CD4-positive, alpha-beta T cell (primary cell): ENCODE measurements around the gene PODXL. TPM values are rescaled to one million over a fixed set of nuclear protein-coding genes. Genes with fewer than 3 reads are reported as not detected.

Experiments
- ATAC-seq: fragments of 200-7000 bp; cut with Tn5 transposase; one replicate; pipeline ENCODE4 v1.10.0; 2022; ENCODE audit warnings: mild to moderate bottlenecking; ENCODE audit not compliant: poor library complexity
- CTCF ChIA-PET: fragments of 350-600 bp; sonication (Branson Sonifier 250); formaldehyde crosslinking; loops from one replicate; lab custom pipeline; 2021; ENCODE audit warnings: antibody characterized with exemption, inconsistent platforms; lab: Charles Lee
- POLR2A ChIA-PET: fragments of 350-600 bp; sonication (Branson Sonifier 250); formaldehyde crosslinking; loops from one replicate; lab custom pipeline; 2021; ENCODE audit warnings: antibody characterized with exemption, inconsistent platforms; lab: Charles Lee
- DNase-seq, 14 experiments: peaks; one replicate each; pipeline ENCODE4 v3.0.0-alpha.2; 2013 to 2020; ENCODE audit warnings: mixed read lengths in 2 of 14
- H3K27ac ChIP-seq, 2 donors: one replicate each; pipeline versions ENCODE4 v1.5.1 to v1.7.0; 2013; ENCODE audit warnings: low read length in 2 of 2, low read depth in 1 of 2, mild to moderate bottlenecking in 1 of 2
- H3K27me3 ChIP-seq, 2 experiments: 1 replicate in 1 of 2; 2 replicates in 1 of 2; pipeline versions ENCODE4 v1.6.1 to v1.7.0; 2013; ENCODE audit warnings: low read length in 2 of 2, control low read depth in 1 of 2, mild to moderate bottlenecking in 1 of 2, moderate library complexity in 1 of 2; ENCODE audit not compliant: insufficient read depth in 2 of 2, control insufficient read depth in 1 of 2
- H3K36me3 ChIP-seq: one replicate; pipeline ENCODE4 v1.6.1; 2013; ENCODE audit warnings: low read length, control low read depth; ENCODE audit not compliant: insufficient read depth
- H3K4me1 ChIP-seq: one replicate; pipeline ENCODE4 v1.6.1; 2013; ENCODE audit warnings: low read length, control low read depth; ENCODE audit not compliant: insufficient read depth
- H3K4me3 ChIP-seq: one replicate; pipeline ENCODE4 v1.5.1; 2013; ENCODE audit warnings: mild to moderate bottlenecking, low read length, moderate library complexity
- H3K9me3 ChIP-seq, 2 experiments: 1 replicate in 1 of 2; 2 replicates in 1 of 2; pipeline versions ENCODE4 v1.6.1 to v1.7.0; 2013; ENCODE audit warnings: low read length in 2 of 2, mild to moderate bottlenecking in 2 of 2, control low read depth in 1 of 2, moderate library complexity in 1 of 2; ENCODE audit not compliant: control insufficient read depth in 1 of 2, insufficient read depth in 1 of 2
- H3K27ac Mint-ChIP-seq: one replicate; pipeline ENCODE4 v1.8.0; 2020; ENCODE audit warnings: mixed read lengths
- H3K27me3 Mint-ChIP-seq: one replicate; pipeline ENCODE4 v1.8.0; 2021; ENCODE audit warnings: mixed read lengths
- H3K36me3 Mint-ChIP-seq: one replicate; pipeline ENCODE4 v1.8.0; 2021; ENCODE audit warnings: low read depth, mixed read lengths
- H3K4me1 Mint-ChIP-seq: one replicate; pipeline ENCODE4 v1.8.0; 2021; ENCODE audit warnings: low read depth, mixed read lengths
- H3K4me3 Mint-ChIP-seq: one replicate; pipeline ENCODE4 v1.8.0; 2020; ENCODE audit warnings: mild to moderate bottlenecking, mixed read lengths
- H3K9me3 Mint-ChIP-seq: one replicate; pipeline ENCODE4 v1.8.0; 2020; ENCODE audit warnings: mixed read lengths
- intact Hi-C, 2 experiments: fragments of 100-400 bp; cut with DNase I in 1 of 2; cut with micrococcal nuclease in 1 of 2; formaldehyde crosslinking; loops; one replicate each; pipeline versions ENCODE4 v1.15.1 to v1.9.0; 2023 to 2025; cut with DNase I, micrococcal nuclease
- total RNA-seq, 174 experiments: library from RNA in 2 of 174; stranded (reverse) in 2 of 174; gene quantifications; one replicate each; pipeline ENCODE4 v1.2.3 and lab custom pipeline; 2021 to 2026
- TF ChIP-seq, protein P1 (sequence below): fragments of 200-600 bp; IDR thresholded peaks from one replicate; pipeline ENCODE4 v1.8.0; 2022; ENCODE audit warnings: antibody characterized with exemption, mild to moderate bottlenecking

The PODXL gene
- total RNA-seq, 2 experiments from 2014 or later, result 0.16 to 0.47 TPM

DNA sequence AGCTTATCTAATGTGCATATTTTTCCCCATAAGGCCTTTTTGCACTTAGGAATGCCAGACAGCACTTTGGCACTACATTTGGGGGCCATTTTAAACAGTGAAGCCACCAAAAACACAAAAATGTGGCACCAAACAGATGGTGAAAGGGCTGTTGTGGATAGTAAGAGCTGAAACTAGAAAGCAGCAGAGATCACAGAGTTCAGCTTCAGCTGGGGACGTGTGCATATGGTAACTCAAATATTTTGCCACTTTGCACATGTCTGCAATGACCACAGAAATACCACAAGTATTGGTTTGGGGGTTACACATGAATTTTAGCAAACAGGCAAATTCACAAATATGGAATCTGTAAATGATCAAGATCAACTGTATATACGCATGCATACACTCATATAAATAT, 72.8 kb downstream of the PODXL start:
- CTCF ChIA-PET, result no interaction called here
- H3K27me3 ChIP-seq, result no peaks in the 10 kb centered on the region
- DNase-seq (no peak), ATAC-seq (no peak)
- TF ChIP-seq, protein P1, sequence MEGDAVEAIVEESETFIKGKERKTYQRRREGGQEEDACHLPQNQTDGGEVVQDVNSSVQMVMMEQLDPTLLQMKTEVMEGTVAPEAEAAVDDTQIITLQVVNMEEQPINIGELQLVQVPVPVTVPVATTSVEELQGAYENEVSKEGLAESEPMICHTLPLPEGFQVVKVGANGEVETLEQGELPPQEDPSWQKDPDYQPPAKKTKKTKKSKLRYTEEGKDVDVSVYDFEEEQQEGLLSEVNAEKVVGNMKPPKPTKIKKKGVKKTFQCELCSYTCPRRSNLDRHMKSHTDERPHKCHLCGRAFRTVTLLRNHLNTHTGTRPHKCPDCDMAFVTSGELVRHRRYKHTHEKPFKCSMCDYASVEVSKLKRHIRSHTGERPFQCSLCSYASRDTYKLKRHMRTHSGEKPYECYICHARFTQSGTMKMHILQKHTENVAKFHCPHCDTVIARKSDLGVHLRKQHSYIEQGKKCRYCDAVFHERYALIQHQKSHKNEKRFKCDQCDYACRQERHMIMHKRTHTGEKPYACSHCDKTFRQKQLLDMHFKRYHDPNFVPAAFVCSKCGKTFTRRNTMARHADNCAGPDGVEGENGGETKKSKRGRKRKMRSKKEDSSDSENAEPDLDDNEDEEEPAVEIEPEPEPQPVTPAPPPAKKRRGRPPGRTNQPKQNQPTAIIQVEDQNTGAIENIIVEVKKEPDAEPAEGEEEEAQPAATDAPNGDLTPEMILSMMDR, result no peak
- POLR2A ChIA-PET, result no interaction called here
- intact Hi-C loops, result no loop called here
- no peaks in the 10 kb centered on the region for H3K4me1 Mint-ChIP-seq
- H3K4me3 ChIP-seq, result no peak overlapping the region
- H3K27ac ChIP-seq, result no peak overlapping the region
- no peaks in the 10 kb centered on the region for H3K4me1 ChIP-seq
- peaks cover 18% of the 10 kb centered on the region for H3K36me3 ChIP-seq
- no peaks in the 10 kb centered on the region for H3K9me3 Mint-ChIP-seq
- H3K4me3 Mint-ChIP-seq, result no peak overlapping the region
- no peaks in the 10 kb centered on the region for H3K27me3 Mint-ChIP-seq
- H3K36me3 Mint-ChIP-seq, result peaks cover 40% of the 10 kb centered on the region
- no peaks in the 10 kb centered on the region for H3K9me3 ChIP-seq
- H3K27ac Mint-ChIP-seq, result no peak overlapping the region

DNA sequence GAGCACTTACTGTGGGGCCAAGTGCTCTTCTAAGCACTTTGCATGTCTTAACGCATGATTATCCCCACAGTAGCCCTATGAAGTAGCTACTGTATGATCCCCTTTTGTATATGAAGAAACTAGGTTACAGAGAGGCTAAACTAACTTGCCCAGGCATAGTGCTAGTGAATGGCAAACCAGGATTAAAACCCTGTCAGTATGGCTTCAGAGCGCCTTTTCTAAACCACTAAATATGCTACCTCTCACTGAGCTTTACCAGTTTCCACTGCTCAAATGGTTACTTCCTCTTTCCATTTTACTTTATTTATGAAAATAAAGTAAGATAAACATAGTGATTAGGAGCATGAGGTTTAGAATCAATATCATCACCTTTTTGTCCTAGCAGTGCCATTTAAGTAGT, 73.6 kb downstream of the PODXL start:
- no peaks in the 10 kb centered on the region for H3K27me3 Mint-ChIP-seq
- POLR2A ChIA-PET, result no interaction called here
- H3K36me3 ChIP-seq, result peaks cover 16% of the 10 kb centered on the region

DNA sequence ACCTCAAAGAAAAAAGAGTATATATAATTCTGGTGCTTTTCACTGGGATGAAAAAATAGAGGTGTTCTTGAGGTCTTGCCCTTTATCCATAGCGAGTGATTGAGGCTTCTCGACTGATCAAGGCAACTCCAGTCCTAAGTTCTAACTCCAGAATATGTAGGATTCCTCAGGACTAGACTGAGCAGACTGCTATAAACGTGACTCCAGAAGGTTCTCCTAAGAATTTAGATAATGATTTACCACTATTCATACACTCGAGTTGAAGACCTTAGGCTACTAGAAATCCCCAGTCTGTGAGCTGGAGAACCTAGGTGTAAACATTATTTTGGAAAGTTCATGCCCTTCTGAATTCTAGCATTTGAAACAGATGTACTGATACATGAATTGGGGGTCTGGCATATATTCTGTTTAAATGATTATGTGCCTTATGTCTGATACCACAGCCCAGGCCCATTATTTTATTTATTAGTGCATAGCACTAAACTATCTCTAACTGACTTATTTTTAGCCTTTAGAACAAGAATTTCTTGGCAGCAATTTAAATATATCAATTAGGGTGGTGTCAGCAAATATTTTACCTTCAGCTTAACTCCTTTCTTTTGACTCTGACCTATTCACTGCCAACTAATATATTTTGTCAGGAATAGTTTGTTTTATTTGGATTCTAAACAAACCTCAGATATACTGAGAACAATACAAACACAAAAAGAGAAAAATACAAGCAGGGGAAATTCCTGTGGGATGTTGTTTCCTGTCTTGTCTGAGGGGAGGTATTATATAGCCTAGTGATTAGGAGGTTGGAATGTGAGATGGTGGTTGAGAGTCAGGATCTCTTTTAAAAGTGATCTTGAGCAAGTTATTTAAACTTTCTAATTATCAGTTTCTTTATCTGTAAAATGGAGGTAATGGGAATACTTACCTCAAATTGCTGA, 75.8 kb downstream of the PODXL start:
- H3K4me1 ChIP-seq, result no peaks in the 10 kb centered on the region
- ChIA-PET POLR2A (no interaction called here), CTCF (interaction anchor here (0.7 kb wide), 1 partner anchor 19 kb away, joined by 4 read pairs; no protein-coding TSS in a partner anchor)
- H3K9me3 ChIP-seq, result no peaks in the 10 kb centered on the region
- DNase-seq, result no peak
- Mint-ChIP-seq H3K4me3 (no peak overlapping the region), H3K36me3 (peaks cover 51% of the 10 kb centered on the region), H3K4me1 (no peaks in the 10 kb centered on the region), H3K27ac (no peak overlapping the region), H3K9me3 (no peaks in the 10 kb centered on the region), H3K27me3 (no peaks in the 10 kb centered on the region)
- H3K36me3 ChIP-seq, result peaks cover 6% of the 10 kb centered on the region
- H3K4me3 ChIP-seq, result no peak overlapping the region
- TF ChIP-seq, protein P1, result no peak
- intact Hi-C loops, result no loop called here
- no peak for ATAC-seq
- H3K27me3 ChIP-seq, result no peaks in the 10 kb centered on the region
- H3K27ac ChIP-seq, result no peak overlapping the region

More for the DNA sequence above, 73.6 kb downstream of the PODXL start:
- H3K4me3 ChIP-seq, result no peak overlapping the region
- no peaks in the 10 kb centered on the region for H3K9me3 ChIP-seq
- DNase-seq (no peak), ATAC-seq (no peak)
- no peak overlapping the region for H3K4me3 Mint-ChIP-seq
- CTCF ChIA-PET, result interaction anchor here (1.6 kb wide), 1 partner anchor 14 kb away, joined by 4 read pairs; no protein-coding TSS in a partner anchor
- intact Hi-C loops, result no loop called here
- H3K27ac Mint-ChIP-seq, result no peak overlapping the region
- no peaks in the 10 kb centered on the region for H3K27me3 ChIP-seq
- no peaks in the 10 kb centered on the region for H3K4me1 ChIP-seq
- TF ChIP-seq, protein P1, result no peak
- H3K9me3 Mint-ChIP-seq, result no peaks in the 10 kb centered on the region
- H3K36me3 Mint-ChIP-seq, result peaks cover 40% of the 10 kb centered on the region
- H3K4me1 Mint-ChIP-seq, result no peaks in the 10 kb centered on the region
- H3K27ac ChIP-seq, result no peak overlapping the region
